GM23248 (cell line): Measurements from ENCODE around the gene KIAA0586.

Source experiments
- EZH2 ChIP-seq: fragments of 200-600 bp; sonication (generic); IDR thresholded peaks from 2 replicates; pipeline ENCODE4 v1.6.1; 2018; ENCODE audit warnings: antibody characterized with exemption, mild to moderate bottlenecking; ENCODE audit not compliant: insufficient read depth, poor library complexity, severe bottlenecking
- EZH2phosphoT487 ChIP-seq: fragments of 200-600 bp; sonication (generic); IDR thresholded peaks from 2 replicates; pipeline ENCODE4 v1.6.1; 2018; ENCODE audit warnings: antibody characterized with exemption, moderate library complexity, mild to moderate bottlenecking, low read depth; ENCODE audit not compliant: insufficient read depth

DNA sequence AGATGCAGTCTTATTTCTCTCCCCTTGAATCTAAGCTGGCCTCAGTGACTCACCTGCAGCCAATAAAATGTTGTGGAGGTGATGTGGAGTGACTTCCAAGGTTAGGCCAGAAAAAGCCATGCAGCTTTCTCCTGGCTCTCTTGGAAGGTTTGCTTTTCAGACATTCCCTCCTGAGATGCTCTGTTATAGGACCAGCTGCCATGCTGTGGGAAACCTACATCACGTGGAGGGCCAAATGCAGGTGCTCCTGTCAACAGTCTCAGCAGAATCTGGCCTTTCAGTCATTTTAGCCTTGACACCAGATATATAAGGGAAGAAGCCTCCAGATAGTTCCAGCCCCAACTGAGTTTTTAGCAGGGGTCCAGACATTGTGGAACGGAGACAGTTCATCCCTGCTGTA lies 172.2 kb downstream of the KIAA0586 start:
- TF ChIP-seq EZH2 (no peak), EZH2phosphoT487 (no peak)
